ENCODE data around the gene EWSR1.

The EWSR1 gene

GRCh38 chr22:29315286-29316140 lies 47.4 kb downstream of the EWSR1 start, which contains the start of gene RASL10A:
Gene RASL10A, minus strand, starts transcription at chr22:29315697. Its CDS starts 451 bp downstream, at chr22:29315246.
- no peak for DNase-seq (ENCODE audit: extremely low read depth in 1 of 2, low read depth in 1 of 2)

GRCh38 chr22:29316141-29316828 lies 48.2 kb downstream of the EWSR1 start:
- DNase-seq (ENCODE audit: extremely low read depth in 1 of 2, low read depth in 1 of 2) = no peak

GRCh38 chr22:29317827-29318454 lies 49.9 kb downstream of the EWSR1 start:
- no peak for DNase-seq (ENCODE audit: extremely low read depth in 1 of 2, low read depth in 1 of 2)

GRCh38 chr22:29319072-29319471 lies 51.0 kb downstream of the EWSR1 start:
- no peak for DNase-seq (ENCODE audit: extremely low read depth in 1 of 2, low read depth in 1 of 2)

GRCh38 chr22:29320546-29320945 lies 52.5 kb downstream of the EWSR1 start:
- no peak for DNase-seq (ENCODE audit: extremely low read depth in 1 of 2, low read depth in 1 of 2)

- no peak for DNase-seq (ENCODE audit: extremely low read depth in 1 of 2, low read depth in 1 of 2)
These were observed 55.6 kb downstream of the EWSR1 start for GRCh38 chr22:29323641-29324040.

- DNase-seq (ENCODE audit: extremely low read depth in 1 of 2, low read depth in 1 of 2) = no peak
These were observed 57.3 kb downstream of the EWSR1 start for GRCh38 chr22:29325356-29325755.

- DNase-seq (ENCODE audit: extremely low read depth in 1 of 2, low read depth in 1 of 2) = no peak
These were observed 57.8 kb downstream of the EWSR1 start for GRCh38 chr22:29325785-29326315.

- DNase-seq (ENCODE audit: extremely low read depth in 1 of 2, low read depth in 1 of 2) = no peak
These were observed 58.4 kb downstream of the EWSR1 start for GRCh38 chr22:29326481-29326880.

- DNase-seq (ENCODE audit: extremely low read depth in 1 of 2, low read depth in 1 of 2) = no peak
These were observed 59.2 kb downstream of the EWSR1 start for GRCh38 chr22:29327089-29327764.

GRCh38 chr22:29328055-29328454 lies 60.0 kb downstream of the EWSR1 start:
- DNase-seq (ENCODE audit: extremely low read depth in 1 of 2, low read depth in 1 of 2) = no peak

GRCh38 chr22:29328566-29329500 lies 60.8 kb downstream of the EWSR1 start:
- no peak for DNase-seq (ENCODE audit: extremely low read depth in 1 of 2, low read depth in 1 of 2)

GRCh38 chr22:29329581-29329980 lies 61.5 kb downstream of the EWSR1 start:
- DNase-seq (ENCODE audit: extremely low read depth in 1 of 2, low read depth in 1 of 2) = no peak

- DNase-seq (ENCODE audit: extremely low read depth in 1 of 2, low read depth in 1 of 2) = no peak
These were observed 62.2 kb downstream of the EWSR1 start for GRCh38 chr22:29330291-29330690.

- no peak for DNase-seq (ENCODE audit: extremely low read depth in 1 of 2, low read depth in 1 of 2)
These were observed 62.7 kb downstream of the EWSR1 start for GRCh38 chr22:29330753-29331152.

GRCh38 chr22:29331213-29331612 lies 63.1 kb downstream of the EWSR1 start:
- no peak for DNase-seq (ENCODE audit: extremely low read depth in 1 of 2, low read depth in 1 of 2)

GRCh38 chr22:29331658-29332300 lies 63.7 kb downstream of the EWSR1 start:
- no peak for DNase-seq (ENCODE audit: extremely low read depth in 1 of 2, low read depth in 1 of 2)

GRCh38 chr22:29332886-29333496 lies 64.9 kb downstream of the EWSR1 start:
- no peak for DNase-seq (ENCODE audit: extremely low read depth in 1 of 2, low read depth in 1 of 2)

- no peak for DNase-seq (ENCODE audit: extremely low read depth in 1 of 2, low read depth in 1 of 2)
These were observed 66.1 kb downstream of the EWSR1 start for GRCh38 chr22:29334148-29334547.
